GM19395 (cell line): Measurements from ENCODE around the gene SNTN.

Experiments used
- ATAC-seq: cut with Tn5 transposase; IDR thresholded peaks from one replicate; pipeline ENCODE4 v1.9.1; 2021; ENCODE audit warnings: mild to moderate bottlenecking, moderate library complexity; ENCODE audit not compliant: unreplicated experiment

SNTN gene

DNA sequence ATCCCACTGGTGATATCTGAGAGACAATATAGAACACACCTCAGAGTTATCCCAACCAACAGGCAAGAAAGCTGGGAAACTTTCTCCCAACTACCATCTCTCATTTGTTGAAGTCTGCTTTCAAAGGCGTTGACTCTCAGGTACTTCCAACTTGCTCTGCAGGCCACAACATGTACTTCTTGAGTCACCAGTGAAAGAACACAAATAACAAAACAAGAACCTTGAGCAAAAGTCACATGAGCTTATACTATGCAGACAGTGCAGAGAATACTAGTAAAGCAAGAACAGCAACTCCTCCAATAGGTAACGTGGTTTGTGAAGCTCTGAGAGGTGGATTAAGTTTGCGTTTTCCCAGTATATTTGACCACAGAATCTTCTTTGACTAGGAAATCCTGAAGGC lies 20.6 kb downstream of the SNTN start:
- ATAC-seq = no peak

DNA sequence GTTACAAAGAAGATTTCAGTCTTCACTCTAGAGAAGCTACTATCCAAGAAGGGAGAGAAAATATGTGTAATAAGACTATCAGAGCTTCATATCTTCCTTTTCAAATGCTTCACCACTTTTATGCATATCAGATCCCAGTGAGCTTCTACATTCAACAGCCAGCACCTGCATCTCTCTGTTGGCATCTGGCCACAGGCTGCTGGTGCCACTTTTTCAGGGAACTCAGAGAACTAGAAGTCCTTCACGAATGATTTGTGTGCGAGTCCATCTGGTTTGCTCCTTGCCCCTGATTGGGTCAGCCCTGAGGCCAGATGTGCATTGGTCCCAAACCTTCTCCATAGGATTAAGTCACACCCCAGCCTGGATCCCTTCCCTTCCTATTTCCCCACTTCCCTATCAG lies 22.1 kb downstream of the SNTN start:
- no peak for ATAC-seq

DNA sequence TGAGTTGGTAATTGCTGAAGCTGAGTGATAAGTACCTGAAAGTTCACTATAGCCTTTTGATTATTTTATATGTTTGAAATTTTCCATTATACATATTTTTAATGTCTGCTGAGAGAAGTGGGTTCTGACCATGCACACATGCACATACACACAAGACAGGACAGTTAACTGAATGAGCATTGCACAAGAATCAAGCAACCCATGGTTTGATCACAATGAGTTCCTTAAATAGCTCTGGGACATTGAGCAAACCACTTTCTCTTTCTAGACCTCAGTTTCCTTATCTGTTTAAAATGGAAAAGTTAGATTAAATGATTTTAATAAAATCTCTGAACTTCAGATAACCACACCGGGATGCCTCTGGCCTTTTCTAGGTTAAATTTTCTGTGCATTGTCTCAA lies 26.7 kb downstream of the SNTN start:
- no peak for ATAC-seq

DNA sequence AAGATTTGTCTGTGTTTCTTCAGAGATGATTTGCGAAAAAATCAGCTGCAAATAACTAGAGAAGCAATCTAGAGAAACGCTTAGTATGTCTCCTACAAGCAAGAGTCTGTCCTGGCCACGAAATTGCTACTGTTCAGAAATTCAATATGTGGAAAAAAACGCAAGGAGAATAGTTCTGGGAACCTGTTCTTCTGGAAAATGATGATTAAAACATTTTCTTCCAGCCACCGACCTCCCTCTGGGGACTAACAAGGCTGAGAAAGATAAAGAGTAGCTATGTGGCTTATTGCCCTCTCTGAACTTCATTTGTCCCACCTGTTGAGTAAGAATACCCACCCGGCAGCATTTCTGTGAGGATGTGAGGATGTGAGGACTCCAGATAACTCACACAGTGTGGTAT lies 31.6 kb downstream of the SNTN start:
- ATAC-seq = no peak

DNA sequence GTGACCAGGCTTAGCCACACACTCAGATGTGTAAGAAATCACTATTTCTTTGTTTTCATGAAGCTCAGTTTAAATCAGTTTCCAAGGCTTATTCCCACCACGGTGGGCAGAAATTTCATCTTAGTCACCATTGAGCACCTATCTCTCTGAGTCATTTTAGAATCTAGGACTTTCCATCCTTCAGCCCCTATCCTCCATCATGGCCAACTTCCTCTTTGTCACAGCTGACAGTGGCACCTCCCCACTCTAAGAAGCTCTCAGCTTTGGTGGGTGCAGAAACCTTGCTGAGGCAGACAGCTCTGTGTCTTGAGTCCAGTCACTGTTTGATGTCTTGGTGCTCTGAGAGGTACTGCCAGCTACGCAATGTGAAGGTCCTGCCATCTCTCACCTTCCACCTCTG lies 32.9 kb downstream of the SNTN start:
- peak; percentile 56 for ATAC-seq

DNA sequence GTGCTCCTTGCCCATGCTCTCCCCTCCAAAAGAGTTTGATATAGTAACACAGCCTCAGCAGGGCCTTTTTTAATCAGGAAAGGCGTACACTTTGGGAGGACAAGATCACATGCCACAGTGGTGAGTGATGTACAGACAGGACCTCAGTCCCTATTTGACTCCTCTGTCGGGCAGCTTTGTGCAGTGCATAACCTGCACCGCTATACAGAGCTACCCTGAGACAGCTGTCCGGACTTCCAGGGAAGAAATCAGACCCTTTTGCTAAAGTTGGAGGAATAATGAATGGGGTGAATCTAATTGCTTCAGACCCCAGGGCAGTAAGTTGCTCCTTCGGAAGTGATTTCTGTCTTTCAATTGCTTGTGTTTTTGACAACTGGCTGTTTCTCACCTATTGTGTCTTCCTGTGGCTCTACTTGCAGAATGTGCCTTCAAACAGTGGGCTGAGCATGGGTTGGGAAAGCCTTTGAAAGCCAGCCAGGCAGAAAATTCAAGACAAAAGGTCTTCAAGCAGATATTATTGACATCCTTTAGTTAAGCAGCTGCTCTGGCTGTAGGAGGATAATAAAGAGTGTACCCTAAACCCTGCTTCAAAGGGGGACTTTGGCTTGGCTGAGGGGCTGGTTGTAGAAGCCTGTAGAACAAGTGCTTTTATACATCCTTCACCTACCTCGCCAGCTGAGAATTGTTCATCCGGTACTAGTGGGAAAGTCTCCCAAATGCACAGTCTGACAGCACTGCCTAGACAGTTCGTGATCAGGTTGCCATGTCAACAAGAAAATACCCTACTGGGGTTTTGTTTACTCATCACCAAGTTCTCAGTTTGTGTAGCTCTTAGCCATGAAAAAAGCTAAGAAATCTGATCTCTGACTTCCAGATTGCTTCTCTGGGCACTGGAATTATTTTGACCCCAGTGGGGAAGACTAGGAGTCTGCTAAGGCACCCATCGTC lies 35.1 kb downstream of the SNTN start:
- no peak for ATAC-seq

DNA sequence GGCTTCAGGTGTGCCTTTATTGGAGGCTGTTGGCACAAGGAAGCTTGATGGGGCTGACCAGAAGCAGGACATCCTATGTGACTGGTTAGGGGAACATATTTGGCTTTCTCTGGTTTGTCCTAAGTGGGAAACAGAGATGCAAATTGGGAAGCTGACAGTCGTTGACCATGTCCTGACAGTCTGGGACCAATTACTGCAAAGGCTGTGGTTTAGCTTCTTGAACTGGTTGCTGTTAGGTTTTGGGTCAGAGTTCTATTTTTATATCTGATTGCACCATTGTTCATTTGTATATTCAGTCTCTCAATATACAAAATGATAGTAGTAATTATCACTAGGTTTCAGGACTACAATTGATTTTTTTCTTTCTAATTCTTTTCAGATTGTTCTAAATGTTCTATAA lies 36.8 kb downstream of the SNTN start:
- ATAC-seq = no peak

DNA sequence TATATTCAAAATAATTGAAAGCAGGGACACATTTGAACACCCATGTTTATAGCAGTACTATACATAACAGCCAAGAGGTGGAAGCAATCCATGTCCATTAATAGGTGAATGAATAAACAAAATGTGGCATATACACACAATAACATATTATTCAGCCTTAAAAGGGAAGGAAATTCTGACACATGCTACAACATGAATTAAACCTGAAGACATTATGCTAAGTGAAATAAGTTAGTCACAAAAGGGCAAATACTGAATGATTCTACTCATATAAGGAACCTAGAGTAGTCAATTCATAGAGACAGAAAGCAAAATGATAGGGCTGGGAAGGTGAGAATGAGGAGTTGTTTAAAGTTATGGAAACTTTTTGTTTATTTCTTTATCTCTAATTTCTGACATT lies 40.9 kb downstream of the SNTN start:
- ATAC-seq = no peak

DNA sequence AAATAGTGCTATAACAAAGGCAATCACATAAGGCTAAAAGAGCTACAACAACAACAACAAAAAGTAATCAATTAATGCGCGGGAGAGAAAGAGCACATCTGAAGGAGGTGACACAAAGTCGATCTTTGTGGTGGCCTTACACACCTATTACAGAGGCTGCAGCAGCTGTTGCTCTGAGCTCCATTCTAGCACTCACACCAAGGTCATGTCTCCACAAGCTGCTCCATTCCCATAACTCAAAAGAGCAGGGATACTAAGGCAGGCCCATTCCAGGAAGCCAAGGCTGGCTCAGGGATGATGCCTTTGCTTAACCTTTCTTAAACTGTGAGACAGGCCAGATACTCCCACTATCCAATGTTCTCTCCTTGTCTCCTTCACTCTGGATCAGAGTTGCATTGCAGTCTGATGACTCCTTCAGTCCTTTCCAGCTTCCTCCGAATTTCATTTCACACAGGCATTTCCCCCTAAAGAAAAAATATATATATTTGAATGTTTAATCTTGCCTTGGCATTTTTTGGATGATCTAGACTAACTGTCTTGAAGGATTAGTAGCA lies 52.7 kb downstream of the SNTN start:
- ATAC-seq = no peak

DNA sequence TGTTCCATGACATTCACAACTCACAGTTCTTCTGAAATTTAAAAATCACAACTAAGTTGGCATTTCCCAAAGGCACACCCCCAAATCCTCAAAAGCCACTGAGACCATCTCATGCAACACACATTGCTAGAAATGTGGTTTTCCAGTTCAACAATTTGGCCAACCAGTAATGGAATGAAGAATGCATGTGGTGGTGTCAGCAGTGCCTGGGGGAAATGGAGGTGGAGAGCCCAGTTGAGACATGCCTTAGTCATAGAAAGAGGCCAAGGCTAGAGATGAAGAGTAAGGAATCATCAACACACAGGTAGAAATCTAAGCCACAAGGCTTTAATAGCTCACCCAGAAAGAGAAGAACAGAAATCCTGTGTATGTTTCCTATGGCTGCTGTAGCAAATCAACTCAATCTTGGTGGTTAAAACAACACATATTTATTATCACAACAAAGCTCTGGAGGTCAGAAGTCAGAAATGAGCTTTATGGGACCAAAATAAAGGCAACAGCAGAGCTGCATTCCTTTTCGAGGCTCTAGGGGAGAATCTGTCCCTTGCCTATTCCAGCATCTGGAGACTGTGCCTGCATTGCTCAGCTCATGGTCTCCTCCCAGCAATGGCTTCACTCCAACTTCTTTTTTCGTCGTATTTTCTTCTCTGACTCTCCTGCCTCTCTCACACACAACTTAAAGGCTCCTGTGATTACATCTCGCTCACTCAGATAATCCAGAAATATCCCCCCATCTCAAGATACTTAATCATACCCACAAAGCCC lies 54.0 kb downstream of the SNTN start:
- ATAC-seq = no peak

DNA sequence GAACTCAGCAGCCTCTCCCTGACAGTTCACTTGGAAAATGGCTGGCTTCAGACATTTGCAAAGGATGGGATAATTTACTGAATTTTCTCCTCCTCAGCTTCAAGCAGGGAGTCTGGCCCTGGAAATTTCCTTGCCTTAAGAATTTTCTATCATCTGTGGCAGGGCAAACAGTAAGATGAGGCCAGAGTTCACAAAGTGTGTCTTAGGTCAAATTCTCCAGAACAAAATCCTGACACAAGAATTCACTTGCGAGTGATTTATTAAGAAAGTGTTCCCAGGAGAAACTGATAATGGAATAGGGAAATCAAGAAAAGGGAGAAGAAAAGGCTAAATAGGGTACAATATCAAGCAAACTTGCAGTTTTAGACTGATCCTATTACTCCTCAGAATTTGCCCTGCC lies 55.3 kb downstream of the SNTN start:
- no peak for ATAC-seq

DNA sequence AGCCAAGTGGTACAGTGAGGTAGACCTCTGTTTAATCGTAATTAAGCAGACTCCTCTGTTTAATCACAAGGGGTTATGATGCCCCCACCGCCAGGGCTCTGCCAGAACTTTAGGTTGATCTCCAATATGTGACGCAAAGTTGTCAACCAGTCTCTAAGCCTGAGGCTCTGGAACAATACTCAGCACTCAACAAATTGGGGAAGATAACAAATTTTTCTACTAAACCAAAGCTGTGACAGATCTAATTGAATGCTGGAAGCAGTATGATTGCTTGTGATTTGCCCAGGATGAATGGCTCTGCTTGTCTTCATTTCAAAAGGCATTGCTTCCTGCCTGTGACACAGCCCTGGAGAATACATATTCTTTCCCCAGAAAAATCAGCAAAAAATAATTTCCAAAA lies 57.1 kb downstream of the SNTN start:
- ATAC-seq = no peak
